GM19324 (cell line): ENCODE measurements around the gene GABRD.

ENCODE experiments used
- ATAC-seq: cut with Tn5 transposase; IDR thresholded peaks from one replicate; pipeline ENCODE4 v1.9.1; 2021; ENCODE audit warnings: mild to moderate bottlenecking, moderate library complexity; ENCODE audit not compliant: unreplicated experiment, low FRiP score

Gene GABRD

DNA sequence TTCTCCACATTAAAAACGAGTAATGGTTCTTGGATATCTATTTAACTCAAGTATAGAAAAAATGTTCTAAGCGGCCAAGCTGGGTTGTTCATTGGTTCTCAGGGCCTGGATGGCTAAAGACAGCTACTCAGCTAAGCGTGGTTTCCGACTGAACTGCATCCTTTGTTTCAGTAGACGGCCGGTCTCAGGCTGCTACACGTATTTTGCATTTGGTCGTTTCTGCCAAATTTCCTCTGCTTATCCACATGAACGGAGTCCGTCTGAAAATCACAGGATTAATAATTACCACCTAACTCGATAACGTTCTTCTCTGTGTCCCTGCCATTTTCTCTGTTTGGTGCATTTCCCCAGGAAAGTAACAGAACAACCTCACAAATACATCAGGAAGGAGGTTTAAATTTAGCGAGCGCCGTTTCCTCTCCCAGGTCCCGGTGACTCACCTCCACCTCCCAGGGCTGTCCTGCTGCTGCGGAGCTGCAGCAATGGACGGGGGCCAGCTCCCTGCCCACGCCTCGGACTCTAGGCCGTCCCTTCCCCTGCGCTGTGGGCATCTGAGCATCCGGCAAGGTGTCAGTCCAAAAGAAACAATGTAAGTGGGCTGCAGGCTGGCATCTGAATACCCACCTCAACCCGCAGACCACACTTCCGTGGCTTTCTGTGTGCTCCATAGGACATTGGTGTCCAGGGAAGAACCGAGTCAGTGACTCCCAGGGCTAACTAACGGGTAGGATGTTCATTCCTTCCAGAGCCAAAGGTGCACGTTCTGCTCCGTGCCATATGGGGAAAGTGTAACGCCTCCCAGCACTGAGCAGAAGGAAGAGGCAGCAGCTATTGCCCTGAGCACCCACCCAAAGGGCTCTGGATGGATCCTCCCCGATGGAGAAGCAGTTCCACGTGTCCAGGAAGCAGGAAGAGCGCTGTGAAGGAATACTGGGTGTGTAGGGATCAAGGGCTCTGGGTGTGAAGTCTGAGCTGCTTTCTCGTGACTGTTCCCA, 4.1 kb upstream of the GABRD start:
- no peak for ATAC-seq

GRCh38 chr1:2016123-2016522, 3.0 kb upstream of the GABRD start:
- no peak for ATAC-seq

DNA sequence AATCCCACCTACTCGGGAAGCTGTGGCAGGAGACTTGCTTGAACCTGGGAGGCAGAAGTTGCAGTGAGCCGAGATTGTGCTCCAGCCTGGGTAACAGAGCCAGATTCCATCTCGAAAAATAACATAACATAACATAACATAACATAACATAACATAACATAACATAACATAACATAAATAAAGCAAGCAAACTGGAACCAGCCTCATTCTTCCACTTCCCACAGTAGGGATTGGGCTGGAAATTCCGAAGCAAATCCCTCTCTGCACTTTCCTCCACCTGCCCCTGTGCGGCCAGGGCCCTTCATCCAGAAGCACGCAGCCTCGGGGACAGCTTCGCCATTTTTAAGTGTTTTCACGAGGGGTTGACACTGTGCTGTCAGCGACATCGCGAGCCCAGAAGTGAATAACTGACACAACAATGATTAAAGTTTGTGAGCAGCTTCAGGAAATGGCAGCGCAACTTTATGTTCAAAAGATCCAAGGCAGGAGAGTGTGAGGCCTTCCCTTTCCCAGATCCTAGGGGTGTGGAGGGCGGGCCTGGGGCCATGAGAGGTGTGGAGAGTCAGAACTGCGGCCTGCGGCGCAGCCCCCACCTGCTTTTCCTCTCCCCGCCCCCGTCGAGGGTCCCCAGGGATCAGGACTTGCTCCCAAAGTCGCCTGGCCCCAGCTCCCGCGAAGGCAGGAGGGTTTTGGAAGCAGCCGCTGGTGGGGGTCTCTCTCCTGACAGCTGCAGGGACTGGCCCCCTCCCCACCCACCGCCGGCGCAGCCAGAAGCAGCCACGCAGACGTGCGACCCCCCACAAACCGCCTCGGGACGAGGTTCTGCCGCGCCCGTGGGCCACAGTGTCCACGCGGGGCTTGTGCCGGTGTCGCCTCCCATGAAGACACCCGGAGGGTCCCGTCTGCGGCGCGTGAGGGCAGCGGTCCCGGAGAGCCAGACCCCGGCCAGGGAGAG, 651 bp upstream of the GABRD start:
- no peak for ATAC-seq

DNA sequence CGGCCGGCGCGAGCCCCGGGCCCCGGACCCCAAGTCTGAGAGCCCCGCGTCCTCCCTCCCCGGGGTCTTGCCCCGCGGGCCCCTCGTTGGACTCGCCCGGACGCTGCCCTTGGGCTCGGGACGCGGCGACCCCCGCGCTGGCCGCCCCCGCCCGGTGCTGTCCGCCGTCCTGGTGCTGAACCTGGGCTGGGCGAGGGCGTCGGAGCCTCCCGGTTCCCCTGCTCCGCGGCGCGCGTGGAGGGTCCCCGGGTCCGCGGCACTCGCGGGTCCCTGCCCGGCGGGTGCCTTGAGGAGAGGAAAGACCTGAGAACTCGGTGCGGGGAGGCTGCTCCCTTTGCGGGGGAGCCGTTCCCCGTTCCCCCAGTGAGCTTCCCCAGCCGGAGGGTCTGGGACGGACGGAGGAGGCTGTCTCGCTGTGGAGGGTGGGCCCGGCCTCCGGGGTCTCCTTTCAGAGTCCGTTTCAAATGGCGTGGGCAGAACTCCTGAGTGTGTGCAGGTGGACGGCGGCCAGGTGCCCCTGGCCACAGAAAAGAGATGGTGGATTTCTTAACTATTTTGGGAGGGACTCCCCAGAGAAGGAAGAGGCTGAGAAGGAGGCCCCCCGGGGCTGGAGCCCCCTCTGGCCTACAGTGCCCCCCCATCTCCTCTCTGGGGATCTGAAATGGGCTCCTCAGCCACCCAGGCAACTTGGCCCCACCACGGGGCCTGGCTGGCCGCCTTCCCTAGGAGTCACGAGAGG, 595 bp downstream of the GABRD start:
- ATAC-seq: no peak

GRCh38 chr1:2020310-2020655, 1.1 kb downstream of the GABRD start:
- ATAC-seq: no peak

- ATAC-seq: no peak
These were observed 2.4 kb downstream of the GABRD start for GRCh38 chr1:2021550-2021949.

- ATAC-seq: no peak
These were observed 3.1 kb downstream of the GABRD start for GRCh38 chr1:2022063-2022770.

- no peak for ATAC-seq
These were observed 4.0 kb downstream of the GABRD start for GRCh38 chr1:2023187-2023586.

GRCh38 chr1:2024451-2024850, 5.3 kb downstream of the GABRD start:
- ATAC-seq: no peak

DNA sequence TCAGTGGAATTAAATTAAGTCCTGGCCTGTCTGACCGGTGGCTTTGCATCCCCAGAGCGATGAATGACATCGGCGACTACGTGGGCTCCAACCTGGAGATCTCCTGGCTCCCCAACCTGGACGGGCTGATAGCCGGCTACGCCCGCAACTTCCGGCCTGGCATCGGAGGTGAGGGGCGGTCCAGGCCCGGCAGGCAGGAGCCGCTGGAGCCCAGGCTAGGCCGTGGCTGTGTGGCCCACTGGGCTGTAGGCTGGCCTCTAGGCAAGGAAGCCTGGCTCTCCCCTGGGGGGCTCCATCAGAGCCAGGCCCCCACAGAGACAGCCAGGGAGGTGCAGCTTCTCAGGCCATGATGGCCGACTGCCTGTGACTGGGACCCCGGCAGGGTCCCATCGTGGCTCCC, 5.7 kb downstream of the GABRD start:
- ATAC-seq: no peak

GRCh38 chr1:2025491-2025981, 6.4 kb downstream of the GABRD start:
- no peak for ATAC-seq

DNA sequence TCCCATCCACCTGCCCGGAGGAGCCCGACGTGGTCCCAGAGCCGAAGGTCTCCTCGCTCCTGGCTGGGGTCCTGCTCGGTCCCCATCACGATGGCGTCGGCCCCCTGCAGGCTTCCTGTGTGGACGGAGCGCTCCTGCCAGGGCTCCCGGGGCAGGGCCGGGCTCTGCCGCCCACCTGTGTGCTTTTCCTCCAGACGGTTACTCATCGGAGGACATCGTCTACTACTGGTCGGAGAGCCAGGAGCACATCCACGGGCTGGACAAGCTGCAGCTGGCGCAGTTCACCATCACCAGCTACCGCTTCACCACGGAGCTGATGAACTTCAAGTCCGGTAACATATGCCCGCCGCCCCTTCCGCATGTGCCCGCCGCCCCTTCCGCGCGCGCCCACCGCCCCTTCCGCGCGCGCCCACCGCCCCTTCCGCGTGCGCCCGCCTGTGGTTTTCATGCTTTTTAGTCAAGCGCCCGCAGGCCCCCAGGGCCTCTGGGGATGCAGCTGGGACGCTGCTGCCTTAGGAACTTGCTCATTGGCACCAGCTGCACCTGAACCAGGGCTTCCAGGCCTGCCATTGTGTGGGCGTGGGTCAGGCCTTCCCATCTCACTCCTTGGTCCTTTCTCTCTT, 8.9 kb downstream of the GABRD start:
- ATAC-seq: no peak

DNA sequence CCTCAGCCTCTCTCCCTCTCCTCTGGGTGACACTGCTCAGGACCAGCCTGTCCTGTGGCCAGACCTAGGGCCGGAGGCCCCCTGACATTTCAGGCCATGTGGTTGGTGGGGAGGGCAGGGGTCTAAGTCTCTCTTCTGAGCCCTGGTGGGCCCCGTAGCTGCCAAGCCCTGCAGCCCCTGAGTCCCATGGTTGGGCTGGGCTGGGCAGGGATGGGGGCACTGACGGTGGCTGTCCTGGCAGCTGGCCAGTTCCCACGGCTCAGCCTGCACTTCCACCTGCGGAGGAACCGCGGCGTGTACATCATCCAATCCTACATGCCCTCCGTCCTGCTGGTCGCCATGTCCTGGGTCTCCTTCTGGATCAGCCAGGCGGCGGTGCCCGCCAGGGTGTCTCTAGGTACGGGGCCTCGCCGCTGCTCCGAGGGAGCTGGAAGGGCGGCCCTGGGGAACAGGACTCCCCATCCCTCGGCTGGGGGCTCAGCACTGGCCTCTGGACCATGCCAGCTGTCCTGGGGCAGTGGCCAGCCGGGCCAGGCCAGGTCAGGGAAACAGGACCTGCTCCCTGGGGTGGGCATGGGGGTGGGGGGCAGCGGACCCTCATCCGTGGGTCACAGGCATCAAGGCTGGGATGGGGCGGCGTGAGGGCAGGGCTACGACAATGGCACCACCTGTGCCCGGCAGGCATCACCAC, 9.9 kb downstream of the GABRD start:
- no peak for ATAC-seq

- ATAC-seq: no peak
These were observed 10.4 kb downstream of the GABRD start for GRCh38 chr1:2029561-2029960.

GRCh38 chr1:2030076-2030871, 11.1 kb downstream of the GABRD start:
- no peak for ATAC-seq

DNA sequence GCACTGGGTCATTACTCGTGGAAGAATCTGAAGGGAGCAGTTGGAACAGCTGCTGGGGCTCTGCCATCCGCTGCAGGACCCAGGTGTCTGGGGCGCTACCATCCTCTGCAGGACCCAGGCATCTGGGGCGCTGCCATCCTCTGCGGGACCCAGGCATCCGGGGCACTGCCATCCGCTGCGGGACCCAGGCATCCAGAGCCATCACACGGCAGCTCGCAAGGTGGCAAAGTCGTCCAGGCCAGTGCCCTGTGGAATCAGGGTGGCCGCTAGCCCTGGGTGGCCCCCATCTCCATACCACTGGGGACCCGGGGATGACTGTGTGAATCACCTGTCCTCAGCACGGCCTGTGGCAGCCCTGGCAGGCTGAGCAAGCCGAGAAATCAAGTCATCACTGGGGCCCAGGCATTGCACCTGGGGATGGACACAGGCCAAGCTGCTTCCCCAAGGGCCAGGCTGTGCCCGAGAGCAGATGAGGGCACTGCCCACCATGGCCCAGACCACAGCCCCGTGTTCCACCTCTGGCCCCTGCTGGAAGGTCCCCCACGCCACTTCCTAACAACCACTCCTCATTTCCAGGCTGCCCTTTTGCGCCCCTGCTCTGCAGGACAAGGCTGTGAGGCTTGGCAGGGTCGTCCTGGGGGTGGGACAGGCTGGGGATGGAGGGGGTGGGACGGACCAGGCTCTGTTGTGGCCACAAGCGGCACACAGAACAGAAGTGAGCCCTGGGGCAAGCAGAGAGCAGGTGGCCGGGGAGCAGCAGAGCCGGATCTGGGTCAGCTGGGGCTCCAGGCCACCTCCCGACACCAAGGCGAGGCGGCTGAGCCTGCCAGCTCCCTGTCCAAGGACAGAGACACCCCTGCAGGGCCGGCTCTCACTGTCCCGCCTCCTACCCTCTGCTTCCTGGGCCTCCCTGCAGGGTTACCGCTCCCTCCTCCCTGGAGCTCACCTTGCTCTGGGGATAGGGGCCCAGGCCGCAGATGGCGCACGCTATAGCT, 12.7 kb downstream of the GABRD start:
- no peak for ATAC-seq

- ATAC-seq: no peak
These were observed 13.6 kb downstream of the GABRD start for GRCh38 chr1:2032737-2033136.
